ENCODE data around the gene EFCAB14.
"Not testable (repeated sequence)": the region's sequence is repeated elsewhere in the genome, so short reads cannot be mapped to it uniquely, and the experiment has no call there.

EFCAB14 gene

GRCh38 chr1:46718727-46719622, at the start of gene EFCAB14:
Gene EFCAB14, minus strand, starts transcription at chr1:46719114. Its CDS starts 1,027 bp downstream, at chr1:46718087.
- DNase-seq: peak; percentile 99

- DNase-seq: no peak
Observed at GRCh38 chr1:46768445-46768844, 49.5 kb upstream of the EFCAB14 start.

- DNase-seq: no peak
Observed at GRCh38 chr1:46767649-46768282, 48.9 kb upstream of the EFCAB14 start.

GRCh38 chr1:46764402-46764801, 45.5 kb upstream of the EFCAB14 start:
- no peak for DNase-seq

GRCh38 chr1:46761740-46762139, 42.8 kb upstream of the EFCAB14 start:
- DNase-seq: no peak

- DNase-seq: no peak
Observed at GRCh38 chr1:46760558-46761166, 41.7 kb upstream of the EFCAB14 start.

GRCh38 chr1:46757956-46758528, 39.1 kb upstream of the EFCAB14 start:
- no peak for DNase-seq

- DNase-seq: no peak
Observed at GRCh38 chr1:46757247-46757955, 38.5 kb upstream of the EFCAB14 start.

- DNase-seq: no peak
Observed at GRCh38 chr1:46755121-46755520, 36.2 kb upstream of the EFCAB14 start.

GRCh38 chr1:46754707-46755106, 35.8 kb upstream of the EFCAB14 start:
- DNase-seq: not testable (repeated sequence)

- no peak for DNase-seq
Observed at GRCh38 chr1:46753985-46754384, 35.1 kb upstream of the EFCAB14 start.

GRCh38 chr1:46749921-46750404, 31.0 kb upstream of the EFCAB14 start:
- DNase-seq: no peak

- no peak for DNase-seq
Observed at GRCh38 chr1:46749404-46749803, 30.5 kb upstream of the EFCAB14 start.

GRCh38 chr1:46747683-46748288, 28.9 kb upstream of the EFCAB14 start:
- no peak for DNase-seq

- DNase-seq: no peak
Observed at GRCh38 chr1:46742069-46742468, 23.2 kb upstream of the EFCAB14 start.

- DNase-seq: no peak
Observed at GRCh38 chr1:46735708-46736324, 16.9 kb upstream of the EFCAB14 start.

GRCh38 chr1:46728327-46728873, 9.5 kb upstream of the EFCAB14 start:
- not testable (repeated sequence) for DNase-seq

GRCh38 chr1:46725736-46726108, 6.8 kb upstream of the EFCAB14 start:
- no peak for DNase-seq

- DNase-seq: peak; percentile 68
Observed at GRCh38 chr1:46724991-46725735, 6.2 kb upstream of the EFCAB14 start.

- DNase-seq: no peak
Observed at GRCh38 chr1:46723901-46724300, 5.0 kb upstream of the EFCAB14 start.

All from activated gamma-delta T cell treated with Interleukin-2 at 50 U/mL for 16 hours (primary cell).